Hepatocyte (in vitro differentiated cells): Measurements from ENCODE around the gene HOXD11. TPM values are rescaled to one million over a fixed set of nuclear protein-coding genes. Genes with fewer than 3 reads are reported as not detected.
A peak's percentile ranks its signal among the peaks of the same experiment; 100 is the strongest.

Experiments
- DNase-seq: peaks from one replicate; pipeline ENCODE4 v3.0.0-alpha.2; 2016; ENCODE audit warnings: low spot score
- H2AFZ ChIP-seq: fragments of 200-600 bp; sonication (generic); 2 replicates; pipeline ENCODE4 v1.6.0; 2016; ENCODE audit warnings: antibody characterized with exemption, mild to moderate bottlenecking
- H3K27ac ChIP-seq: fragments of 200-600 bp; sonication (generic); 2 replicates; pipeline ENCODE4 v1.5.1; 2016; ENCODE audit warnings: mild to moderate bottlenecking
- H3K27me3 ChIP-seq: fragments of 200-600 bp; sonication (generic); 2 replicates; pipeline ENCODE4 v1.6.1; 2016
- H3K36me3 ChIP-seq: fragments of 200-600 bp; sonication (generic); replicated peaks from 2 replicates; pipeline ENCODE4 v1.5.1; 2016; ENCODE audit warnings: low read depth; ENCODE audit not compliant: insufficient read depth
- H3K4me1 ChIP-seq: fragments of 200-600 bp; sonication (generic); 2 replicates; pipeline ENCODE4 v1.5.1; 2016; ENCODE audit warnings: mild to moderate bottlenecking, moderate library complexity; ENCODE audit not compliant: insufficient read depth
- H3K4me2 ChIP-seq: fragments of 200-600 bp; sonication (generic); 2 replicates; pipeline ENCODE4 v1.6.0; 2016
- H3K4me3 ChIP-seq: fragments of 200-600 bp; sonication (generic); 2 replicates; pipeline ENCODE4 v1.5.1; 2016; ENCODE audit warnings: mild to moderate bottlenecking
- H3K79me2 ChIP-seq: fragments of 200-600 bp; sonication (generic); 2 replicates; pipeline ENCODE4 v1.6.0; 2017; ENCODE audit warnings: mild to moderate bottlenecking
- H3K9me2 ChIP-seq: fragments of 200-600 bp; sonication (generic); replicated peaks from 2 replicates; pipeline ENCODE4 v1.6.0; 2017; ENCODE audit warnings: mild to moderate bottlenecking; ENCODE audit not compliant: insufficient read depth
- H3K9me3 ChIP-seq: fragments of 200-600 bp; sonication (generic); 2 replicates; pipeline ENCODE4 v1.5.1; 2016; ENCODE audit warnings: low read depth, mild to moderate bottlenecking
- H4K20me1 ChIP-seq: fragments of 200-600 bp; sonication (generic); 2 replicates; pipeline ENCODE4 v1.6.0; 2016; ENCODE audit warnings: mild to moderate bottlenecking; ENCODE audit not compliant: insufficient read depth, poor library complexity, severe bottlenecking
- CTCF ChIP-seq: fragments of 200-600 bp; sonication (generic); IDR thresholded peaks from 2 replicates; pipeline ENCODE4 v1.5.1; 2016; ENCODE audit warnings: antibody characterized with exemption, mild to moderate bottlenecking; ENCODE audit not compliant: poor library complexity
- EZH2 ChIP-seq: fragments of 200-600 bp; sonication (generic); IDR thresholded peaks from 2 replicates; pipeline ENCODE4 v1.6.1; 2016; ENCODE audit warnings: antibody characterized with exemption, mild to moderate bottlenecking, borderline replicate concordance
- EZH2phosphoT487 ChIP-seq: fragments of 200-600 bp; sonication (generic); IDR thresholded peaks from one replicate; pipeline ENCODE4 v1.6.1; 2018; ENCODE audit warnings: antibody characterized with exemption, mild to moderate bottlenecking, low read depth, moderate library complexity; ENCODE audit not compliant: unreplicated experiment, severe bottlenecking
- WGBS: methylation state at CpG from one replicate; pipeline ENCODE4 v1.1.6; 2016; ENCODE audit warnings: low lambda C conversion rate; ENCODE audit errors: missing lambda C conversion rate; 5-methylcytosine and 5-hydroxymethylcytosine counted together
- polyA plus RNA-seq: library from polyadenylated mRNA; unstranded; fragments of >200 nt; fragmentation: Nextera tagmentation; extraction: Ambion mirVana; gene quantifications from 2 replicates; pipeline ENCODE4 v1.2.1, GENCODE V29; 2016
- total RNA-seq: library from RNA; depleted of rRNA; stranded (reverse); fragments of >200 nt; gene quantifications from 2 replicates; pipeline ENCODE4 v1.2.3, GENCODE V29; 2014

Gene HOXD11
- total and polyA plus RNA-seq, 2 experiments from 2014 or later = 6.3 to 9.9 TPM

GRCh38 chr2:176139661-176140512 is 32.8 kb downstream of the HOXD11 start:
- Histone ChIP-seq H2AFZ (peak overlapping the region; percentile 64), H4K20me1 (no peaks in the 10 kb centered on the region), H3K27me3 (peaks cover 92% of the 10 kb centered on the region), H3K79me2 (no peaks in the 10 kb centered on the region), H3K9me2 (no peaks in the 10 kb centered on the region), H3K4me2 (peak overlapping the region; percentile 92), H3K36me3 (no peaks in the 10 kb centered on the region), H3K4me3 (no peak overlapping the region), H3K4me1 (peaks cover 8% of the 10 kb centered on the region), H3K27ac (no peak overlapping the region), H3K9me3 (no peaks in the 10 kb centered on the region)
- no peak for DNase-seq
- WGBS = 53% methylated on average over 41 of the region's 41 CpGs
- TF ChIP-seq CTCF = no peak
- TF ChIP-seq EZH2 = no peak

GRCh38 chr2:176140513-176141317 is 33.6 kb downstream of the HOXD11 start:
- H3K4me2 ChIP-seq = peak overlapping the region; percentile 92
- peaks cover 5% of the 10 kb centered on the region for H3K4me1 ChIP-seq
- peak; percentile 85 for TF ChIP-seq CTCF
- no peak for TF ChIP-seq EZH2
- TF ChIP-seq EZH2phosphoT487 = no peak
- no peaks in the 10 kb centered on the region for H4K20me1 ChIP-seq
- peak overlapping the region; percentile 64 for H2AFZ ChIP-seq
- no peak overlapping the region for H3K27ac ChIP-seq
- 14% methylated on average over 24 of the region's 48 CpGs for WGBS
- H3K36me3 ChIP-seq = no peaks in the 10 kb centered on the region
- H3K27me3 ChIP-seq = peaks cover 92% of the 10 kb centered on the region
- no peaks in the 10 kb centered on the region for H3K9me2 ChIP-seq
- H3K79me2 ChIP-seq = no peaks in the 10 kb centered on the region
- peak overlapping the region; percentile 46 for H3K4me3 ChIP-seq
- peak; percentile 84 for DNase-seq
- H3K9me3 ChIP-seq = no peaks in the 10 kb centered on the region

GRCh38 chr2:176142281-176142680 is 35.2 kb downstream of the HOXD11 start:
- Histone ChIP-seq H3K4me2 (no peak overlapping the region), H3K9me3 (no peaks in the 10 kb centered on the region), H3K27ac (no peak overlapping the region), H3K36me3 (no peaks in the 10 kb centered on the region), H3K4me1 (peaks cover 3% of the 10 kb centered on the region), H2AFZ (no peak overlapping the region), H3K4me3 (no peak overlapping the region), H4K20me1 (no peaks in the 10 kb centered on the region), H3K27me3 (peaks cover 94% of the 10 kb centered on the region), H3K79me2 (no peaks in the 10 kb centered on the region), H3K9me2 (no peaks in the 10 kb centered on the region)
- DNase-seq = no peak
- WGBS = 89% methylated on average over 2 of the region's 2 CpGs
- TF ChIP-seq EZH2phosphoT487 = no peak
- no peak for TF ChIP-seq CTCF
- TF ChIP-seq EZH2 = no peak
